AG04449 (cell line): Measurements from ENCODE around the gene GALNT10.
A peak's percentile ranks its signal among the peaks of the same experiment; 100 is the strongest.

Experiments used
- CTCF ChIA-PET: fragments of 350-600 bp; formaldehyde crosslinking; extraction: SDS; loops from one replicate; lab custom pipeline; 2021; ENCODE audit warnings: antibody characterized with exemption; lab: Yijun Ruan, JAX
- POLR2A ChIA-PET: fragments of 400-600, 350-600 bp; formaldehyde crosslinking; extraction: SDS; loops from one replicate; lab custom pipeline; 2020; ENCODE audit warnings: antibody characterized with exemption, inconsistent platforms; lab: Yijun Ruan, JAX
- DNase-seq: peaks from one replicate; pipeline ENCODE4 v3.0.0-alpha.2; 2010; ENCODE audit warnings: low read depth, low spot score
- H3K4me3 ChIP-seq: 2 replicates; pipeline ENCODE4 v1.5.1; 2011; ENCODE audit warnings: low read depth, mild to moderate bottlenecking, control low read depth, low read length
- TF ChIP-seq, protein P1 (sequence below): IDR thresholded peaks from one replicate; pipeline ENCODE4 v1.5.1; 2011; ENCODE audit warnings: mild to moderate bottlenecking, moderate library complexity, low read length, control low read depth, inconsistent platforms; ENCODE audit not compliant: insufficient read depth; ENCODE audit errors: missing control alignments

The GALNT10 gene

DNA sequence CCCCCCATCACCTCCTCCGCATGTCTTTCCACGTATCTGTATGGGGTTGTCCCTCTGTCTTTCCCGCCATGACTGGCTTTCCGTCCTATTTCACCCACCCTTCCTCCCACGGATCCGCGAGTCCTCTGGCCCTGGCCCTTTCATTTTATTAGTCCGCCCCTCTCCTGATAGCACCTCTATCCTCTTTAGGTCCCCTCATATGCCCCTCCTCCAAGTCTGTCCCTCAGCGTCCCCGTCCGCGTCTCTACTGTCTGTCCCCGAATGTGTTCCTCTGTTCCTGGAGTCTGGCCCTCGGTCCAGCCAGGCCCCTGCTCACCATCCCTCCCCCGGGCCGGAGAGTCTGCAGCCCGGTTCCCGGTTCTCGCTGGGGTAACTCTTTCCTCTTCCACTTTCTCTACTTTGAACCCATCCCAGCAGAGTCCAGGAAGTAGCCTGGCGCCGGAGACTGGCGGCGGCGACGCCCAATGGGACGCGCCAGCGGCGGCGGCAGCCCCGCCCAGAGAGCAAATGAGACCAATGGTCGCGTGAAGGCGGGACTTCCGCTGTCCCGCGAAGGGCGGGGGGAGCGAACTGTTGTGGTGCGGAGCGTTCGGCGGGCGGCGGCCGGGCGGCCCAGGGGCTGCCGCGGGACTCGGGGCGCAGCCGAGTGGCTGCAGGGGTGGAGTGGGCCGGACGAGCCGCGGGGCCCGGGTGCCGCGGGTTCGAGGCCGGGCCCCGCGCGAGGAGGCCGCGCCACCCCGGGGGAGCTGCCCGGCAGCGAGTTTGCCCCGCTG lies 255.1 kb downstream of the GALNT10 start, which contains the start of gene SAP30L:
Gene SAP30L (plus strand): TSS at position 576 of the 773 bp plus-strand sequence. CDS start 608 bp downstream, outside the sequence.
- CTCF ChIA-PET = interaction anchor here (1.0 to 5.7 kb wide), 5 partner anchors 21 to 373 kb away, joined by 3 to 44 read pairs (median 4); no protein-coding TSS in a partner anchor
- POLR2A ChIA-PET = no interaction called here
- TF ChIP-seq, protein P1, sequence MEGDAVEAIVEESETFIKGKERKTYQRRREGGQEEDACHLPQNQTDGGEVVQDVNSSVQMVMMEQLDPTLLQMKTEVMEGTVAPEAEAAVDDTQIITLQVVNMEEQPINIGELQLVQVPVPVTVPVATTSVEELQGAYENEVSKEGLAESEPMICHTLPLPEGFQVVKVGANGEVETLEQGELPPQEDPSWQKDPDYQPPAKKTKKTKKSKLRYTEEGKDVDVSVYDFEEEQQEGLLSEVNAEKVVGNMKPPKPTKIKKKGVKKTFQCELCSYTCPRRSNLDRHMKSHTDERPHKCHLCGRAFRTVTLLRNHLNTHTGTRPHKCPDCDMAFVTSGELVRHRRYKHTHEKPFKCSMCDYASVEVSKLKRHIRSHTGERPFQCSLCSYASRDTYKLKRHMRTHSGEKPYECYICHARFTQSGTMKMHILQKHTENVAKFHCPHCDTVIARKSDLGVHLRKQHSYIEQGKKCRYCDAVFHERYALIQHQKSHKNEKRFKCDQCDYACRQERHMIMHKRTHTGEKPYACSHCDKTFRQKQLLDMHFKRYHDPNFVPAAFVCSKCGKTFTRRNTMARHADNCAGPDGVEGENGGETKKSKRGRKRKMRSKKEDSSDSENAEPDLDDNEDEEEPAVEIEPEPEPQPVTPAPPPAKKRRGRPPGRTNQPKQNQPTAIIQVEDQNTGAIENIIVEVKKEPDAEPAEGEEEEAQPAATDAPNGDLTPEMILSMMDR = no peak
- peak within 1 kb of the TSS; percentile 95 for H3K4me3 ChIP-seq
- DNase-seq = peak; percentile 52

DNA sequence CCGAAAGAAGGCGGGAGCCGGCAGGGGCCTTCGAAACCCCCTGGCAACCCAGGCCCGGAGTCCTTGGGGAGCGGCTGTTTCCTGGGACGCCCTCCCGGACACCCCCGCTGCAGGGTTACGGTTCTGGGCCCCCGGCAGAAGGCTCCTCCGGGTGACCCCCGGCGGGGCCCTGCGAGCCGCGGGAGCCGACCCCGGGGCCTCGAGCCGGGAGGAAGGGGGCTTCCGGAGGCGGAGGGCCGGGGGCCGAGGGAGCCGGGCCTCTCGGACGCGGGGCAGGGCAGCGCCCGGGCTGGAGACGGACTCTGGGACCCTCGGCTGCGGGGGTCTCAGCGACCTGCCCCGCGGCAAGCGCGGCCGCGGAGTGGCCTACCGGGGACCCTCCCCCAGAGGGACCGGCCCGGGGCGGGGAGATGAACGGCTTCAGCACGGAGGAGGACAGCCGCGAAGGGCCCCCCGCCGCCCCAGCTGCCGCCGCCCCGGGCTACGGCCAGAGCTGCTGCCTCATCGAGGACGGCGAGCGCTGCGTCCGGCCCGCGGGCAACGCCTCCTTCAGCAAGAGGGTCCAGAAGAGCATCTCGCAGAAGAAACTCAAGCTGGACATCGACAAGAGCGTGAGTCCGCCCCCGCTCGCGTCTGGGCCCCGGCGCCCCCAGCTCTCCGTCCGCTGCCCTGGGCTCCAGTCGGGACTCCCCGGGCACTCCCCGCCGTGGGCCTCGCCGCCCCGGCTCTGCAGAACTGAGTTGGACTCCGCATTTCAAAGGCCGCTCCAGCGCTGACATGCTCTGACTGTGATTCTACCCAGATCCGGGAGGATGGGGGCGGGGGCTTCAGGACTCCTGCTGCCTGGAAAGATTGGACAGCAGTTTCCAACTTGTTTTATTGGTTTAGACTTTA lies 255.9 kb downstream of the GALNT10 start:
- ChIA-PET POLR2A (interaction anchor here (1.0 kb wide), 1 partner anchor 78 kb away, joined by 3 read pairs; no protein-coding TSS in a partner anchor), CTCF (interaction anchor here (1.0 to 5.7 kb wide), 4 partner anchors 21 to 374 kb away, joined by 3 to 44 read pairs (median 6); no protein-coding TSS in a partner anchor)
- no peak for DNase-seq

DNA sequence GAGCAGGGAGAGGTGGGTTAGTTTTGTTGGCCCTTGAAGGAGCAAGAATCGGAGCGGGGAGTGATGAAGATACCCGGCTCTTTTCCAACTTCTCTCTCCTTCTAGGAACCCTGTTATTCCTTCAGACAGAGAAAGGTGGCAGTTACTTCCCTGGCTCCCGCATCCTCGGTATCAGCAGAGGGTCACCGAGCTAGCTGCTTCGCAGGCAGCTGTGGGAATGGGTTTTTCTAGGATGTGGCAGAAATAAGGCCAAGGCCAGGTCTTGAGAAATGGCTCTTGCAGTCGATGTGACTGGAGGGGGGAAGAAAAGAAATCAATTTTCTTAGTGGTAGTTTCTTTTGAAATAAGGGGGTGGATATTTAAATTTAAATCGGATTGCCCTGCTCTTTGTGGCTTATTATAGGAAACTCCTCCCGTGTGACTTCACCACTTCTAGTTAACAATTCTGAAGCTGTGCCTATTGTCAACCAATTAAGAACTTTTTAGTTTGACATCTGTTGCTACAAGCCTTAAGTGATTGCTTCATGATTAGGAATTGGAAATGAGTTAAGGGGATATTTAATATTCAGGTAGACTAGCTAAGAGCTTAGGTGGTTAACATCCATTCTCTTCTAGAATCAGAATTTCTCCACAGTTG lies 256.7 kb downstream of the GALNT10 start:
- POLR2A ChIA-PET = interaction anchor here (1.0 kb wide), 1 partner anchor 79 kb away, joined by 3 read pairs; no protein-coding TSS in a partner anchor
- H3K4me3 ChIP-seq = peak overlapping the region; percentile 69
- CTCF ChIA-PET = interaction anchor here (1.0 to 5.7 kb wide), 5 partner anchors 13 to 375 kb away, joined by 3 to 44 read pairs (median 4); no protein-coding TSS in a partner anchor
- TF ChIP-seq, protein P1 = no peak
- DNase-seq = no peak

More for the DNA sequence above, 255.9 kb downstream of the GALNT10 start:
- H3K4me3 ChIP-seq = peak overlapping the region; percentile 69
- TF ChIP-seq, protein P1 = no peak

DNA sequence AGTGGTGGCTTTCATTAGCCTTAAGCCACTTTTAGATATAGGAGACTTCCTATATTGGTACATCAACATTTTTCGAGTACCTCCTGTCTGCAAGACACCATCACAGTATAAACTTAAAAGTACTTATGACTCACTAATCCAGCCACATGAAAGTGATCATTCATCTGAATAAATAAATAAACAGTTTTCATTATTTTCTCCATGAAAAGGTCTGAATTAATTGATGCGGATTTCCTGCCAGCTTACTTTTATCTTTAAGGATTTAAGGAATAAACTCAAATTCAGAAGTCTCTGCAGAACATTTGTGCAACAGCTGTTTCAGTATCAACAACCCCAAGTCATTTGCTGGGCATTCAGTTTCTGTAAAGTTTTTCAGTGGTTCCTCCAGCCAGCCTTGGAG lies 259.3 kb downstream of the GALNT10 start:
- ChIA-PET POLR2A (no interaction called here), CTCF (interaction anchor here (1.0 to 5.7 kb wide), 5 partner anchors 12 to 382 kb away, joined by 3 to 44 read pairs (median 4); no protein-coding TSS in a partner anchor)
- no peak for DNase-seq
- TF ChIP-seq, protein P1 = no peak
- no peak overlapping the region for H3K4me3 ChIP-seq

DNA sequence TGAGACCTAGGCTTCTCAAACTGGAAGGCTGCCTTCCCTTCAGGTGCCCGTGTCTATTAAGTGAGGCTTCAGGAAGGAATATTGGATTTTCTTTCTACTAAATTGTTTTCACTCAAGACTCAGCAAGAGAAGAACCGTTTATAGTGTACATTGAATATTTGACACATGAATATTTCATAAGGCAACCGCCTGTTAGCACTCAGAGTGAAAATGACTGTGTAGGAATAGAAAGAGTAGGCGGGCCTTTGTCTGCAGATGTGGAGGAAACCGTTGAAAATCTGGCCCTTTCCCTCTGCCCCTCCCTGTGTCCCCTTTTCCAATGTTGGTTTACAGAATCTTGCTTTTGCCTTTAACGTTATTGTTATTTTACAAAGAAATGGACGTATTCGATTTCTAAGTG lies 261.4 kb downstream of the GALNT10 start:
- TF ChIP-seq, protein P1 = no peak
- ChIA-PET POLR2A (no interaction called here), CTCF (interaction anchor here (0.6 to 2.6 kb wide), 4 partner anchors 14 to 374 kb away, joined by 3 to 12 read pairs (median 6); no protein-coding TSS in a partner anchor)
- DNase-seq = no peak
- no peak overlapping the region for H3K4me3 ChIP-seq
